K562 (cell line): ENCODE measurements around the gene MMP24OS. TPM values are rescaled to one million over a fixed set of nuclear protein-coding genes. Genes with fewer than 3 reads are reported as not detected.
A peak's percentile ranks its signal among the peaks of the same experiment; 100 is the strongest.

Experiments used
- BRD9 ChIP-seq: fragments of 450-650 bp; IDR thresholded peaks from 2 replicates; pipeline ENCODE4 v1.6.1; 2018; ENCODE audit warnings: low read depth; ENCODE audit not compliant: partially characterized antibody
- CBFA2T3 ChIP-seq: fragments of 450-650 bp; IDR thresholded peaks from 2 replicates; pipeline ENCODE4 v1.6.1; 2017
- CREM ChIP-seq: IDR thresholded peaks from 2 replicates; pipeline ENCODE4 v1.6.1; 2014; ENCODE audit warnings: antibody characterized with exemption, low read depth
- EP300 ChIP-seq: IDR thresholded peaks from 2 replicates; pipeline ENCODE4 v1.6.1; 2012; ENCODE audit warnings: low read length, improper control_type of control experiment
- ETV1 ChIP-seq: fragments of 450-650 bp; conservative IDR thresholded peaks from 2 replicates; pipeline ENCODE4 v1.6.1; 2016; ENCODE audit warnings: missing genetic modification characterization, control low read depth, low read depth, missing compliant biosample characterization
- HSF4 ChIP-seq: fragments of 250-450 bp; sonication (Bioruptor Pico); IDR thresholded peaks from 2 replicates; pipeline ENCODE4 v2.1.2; 2022; ENCODE audit warnings: mild to moderate bottlenecking, moderate library complexity, borderline replicate concordance
- MAFG ChIP-seq: fragments of 450-650 bp; conservative IDR thresholded peaks from 2 replicates; pipeline ENCODE4 v1.6.1; 2016; ENCODE audit warnings: missing genetic modification characterization, missing compliant biosample characterization
- MIER1 ChIP-seq: fragments of 450-650 bp; IDR thresholded peaks from 2 replicates; pipeline ENCODE4 v1.6.1; 2016; ENCODE audit warnings: antibody characterized with exemption, mild to moderate bottlenecking, low read depth
- MYC ChIP-seq, 2 experiments: fragments of 250-450 bp in 1 of 2; sonication (Bioruptor Pico) in 1 of 2; IDR thresholded peaks; 2 replicates each; pipeline versions ENCODE4 v1.5.1 to v1.6.1; 2012 to 2021; ENCODE audit warnings: low read depth in 2 of 2, borderline replicate concordance in 1 of 2, improper control_type of control experiment in 1 of 2, low read length in 1 of 2, mild to moderate bottlenecking in 1 of 2, moderate library complexity in 1 of 2
- NKRF ChIP-seq: fragments of 450-650 bp; IDR thresholded peaks from 2 replicates; pipeline ENCODE4 v1.6.1; 2016; ENCODE audit warnings: borderline replicate concordance
- POLR3A ChIP-seq: IDR thresholded peaks from 2 replicates; pipeline ENCODE4 v1.6.1; 2011; ENCODE audit warnings: borderline replicate concordance, mild to moderate bottlenecking, moderate library complexity; ENCODE audit not compliant: insufficient read length, insufficient read depth; ENCODE audit errors: extremely low read depth
- RCOR1 ChIP-seq, 2 experiments: IDR thresholded peaks; 2 replicates each; pipeline ENCODE4 v1.6.1; 2012; ENCODE audit warnings: low read depth in 2 of 2, low read length in 2 of 2, borderline replicate concordance in 1 of 2, improper control_type of control experiment in 1 of 2
- SOX6 ChIP-seq: fragments of 450-650 bp; IDR thresholded peaks from 2 replicates; pipeline ENCODE4 v1.6.1; 2014; ENCODE audit warnings: mild to moderate bottlenecking
- TAF9B ChIP-seq: fragments of 450-650 bp; IDR thresholded peaks from 2 replicates; pipeline ENCODE4 v1.6.1; 2018; ENCODE audit warnings: mild to moderate bottlenecking; ENCODE audit not compliant: partially characterized antibody
- TSC22D4 ChIP-seq: fragments of 450-650 bp; IDR thresholded peaks from 2 replicates; pipeline ENCODE4 v1.6.1; 2016; ENCODE audit warnings: missing genetic modification characterization, missing biosample characterization, control low read depth
- ZBED1 ChIP-seq: IDR thresholded peaks from 2 replicates; pipeline ENCODE4 v1.6.1; 2014
- ZNF282 ChIP-seq: sonication (generic); formaldehyde crosslinking; IDR thresholded peaks from 2 replicates; pipeline ENCODE4 v1.8.1; 2023; ENCODE audit warnings: missing genetic modification reagents
- polyA plus RNA-seq, 8 experiments: library from polyadenylated mRNA; depleted of rRNA in 4 of 8; stranded (reverse) in 5 of 8; unstranded in 3 of 8; fragments of >200 nt; fragmentation: Nextera tagmentation in 2 of 8; fragmentation: Illumina TruSeq in 1 of 8; extraction: Ambion mirVana in 2 of 8; extraction: Trizol in 1 of 8; gene quantifications; 2 replicates each; pipeline versions ENCODE4 v1.2.1 to v1.2.3, GENCODE V29; 2011 to 2014; ENCODE audit warnings: inconsistent platforms in 1 of 8, missing spikeins in 1 of 8
- total RNA-seq, 7 experiments: library from RNA; depleted of rRNA in 6 of 7; stranded (reverse); fragments of >200 nt in 6 of 7; fragmentation: Illumina TruSeq in 2 of 7; extraction: Trizol in 2 of 7; gene quantifications; 2 replicates each; pipeline versions ENCODE4 v1.2.1 to v1.2.3, GENCODE V29; 2011 to 2021; ENCODE audit warnings: low replicate concordance in 1 of 7
- TF ChIP-seq, protein P1 (sequence below), 2 experiments: IDR thresholded peaks; 2 replicates each; pipeline ENCODE4 v1.6.1; 2011; ENCODE audit warnings: borderline replicate concordance in 1 of 2, control low read depth in 1 of 2, low read depth in 1 of 2, low read length in 1 of 2, mild to moderate bottlenecking in 1 of 2, mixed read lengths in 1 of 2, moderate library complexity in 1 of 2; ENCODE audit not compliant: insufficient read depth in 1 of 2, insufficient read length in 1 of 2, poor library complexity in 1 of 2, severe bottlenecking in 1 of 2; ENCODE audit errors: extremely low read depth in 1 of 2
- TF ChIP-seq, protein P2 (sequence below): fragments of 250-450 bp; sonication (Bioruptor Pico); IDR thresholded peaks from 2 replicates; pipeline ENCODE4 v1.5.0; 2021; ENCODE audit warnings: mild to moderate bottlenecking, borderline replicate concordance
- TF ChIP-seq, protein P3 (sequence below), 2 experiments: fragments of 450-650 bp; IDR thresholded peaks; 2 replicates each; pipeline ENCODE4 v1.6.1; 2018; ENCODE audit warnings: mild to moderate bottlenecking in 2 of 2, low read depth in 1 of 2; ENCODE audit not compliant: partially characterized antibody in 2 of 2

MMP24OS gene
- total and polyA plus RNA-seq, 9 of the 15 experiments (the other 6 are each of a cell fraction or from before 2014, with no cell fraction given) = 0.92 to 41.5 (median 11.4) TPM

- TF ChIP-seq, protein P1, sequence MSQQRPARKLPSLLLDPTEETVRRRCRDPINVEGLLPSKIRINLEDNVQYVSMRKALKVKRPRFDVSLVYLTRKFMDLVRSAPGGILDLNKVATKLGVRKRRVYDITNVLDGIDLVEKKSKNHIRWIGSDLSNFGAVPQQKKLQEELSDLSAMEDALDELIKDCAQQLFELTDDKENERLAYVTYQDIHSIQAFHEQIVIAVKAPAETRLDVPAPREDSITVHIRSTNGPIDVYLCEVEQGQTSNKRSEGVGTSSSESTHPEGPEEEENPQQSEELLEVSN (IDR thresholded peaks at IDR 0.05; ENCODE audit: borderline replicate concordance in 1 of 2, extremely low read depth in 1 of 2, insufficient read depth in 1 of 2, insufficient read length in 1 of 2, low read depth in 1 of 2, low read length in 1 of 2, poor library complexity in 1 of 2, severe bottlenecking in 1 of 2) = no peak
- TF ChIP-seq POLR3A = no peak
- peak; percentile 66 for TF ChIP-seq TAF9B
- no peak for TF ChIP-seq ZBED1
- no peak for TF ChIP-seq NKRF
- no peak for TF ChIP-seq ETV1 (tag)
- no peak for TF ChIP-seq MIER1
- TF ChIP-seq ZNF282 = no peak
- TF ChIP-seq TSC22D4 (tag) = no peak
- peak; percentile 100 for TF ChIP-seq MAFG (tag)
- TF ChIP-seq, protein P2, sequence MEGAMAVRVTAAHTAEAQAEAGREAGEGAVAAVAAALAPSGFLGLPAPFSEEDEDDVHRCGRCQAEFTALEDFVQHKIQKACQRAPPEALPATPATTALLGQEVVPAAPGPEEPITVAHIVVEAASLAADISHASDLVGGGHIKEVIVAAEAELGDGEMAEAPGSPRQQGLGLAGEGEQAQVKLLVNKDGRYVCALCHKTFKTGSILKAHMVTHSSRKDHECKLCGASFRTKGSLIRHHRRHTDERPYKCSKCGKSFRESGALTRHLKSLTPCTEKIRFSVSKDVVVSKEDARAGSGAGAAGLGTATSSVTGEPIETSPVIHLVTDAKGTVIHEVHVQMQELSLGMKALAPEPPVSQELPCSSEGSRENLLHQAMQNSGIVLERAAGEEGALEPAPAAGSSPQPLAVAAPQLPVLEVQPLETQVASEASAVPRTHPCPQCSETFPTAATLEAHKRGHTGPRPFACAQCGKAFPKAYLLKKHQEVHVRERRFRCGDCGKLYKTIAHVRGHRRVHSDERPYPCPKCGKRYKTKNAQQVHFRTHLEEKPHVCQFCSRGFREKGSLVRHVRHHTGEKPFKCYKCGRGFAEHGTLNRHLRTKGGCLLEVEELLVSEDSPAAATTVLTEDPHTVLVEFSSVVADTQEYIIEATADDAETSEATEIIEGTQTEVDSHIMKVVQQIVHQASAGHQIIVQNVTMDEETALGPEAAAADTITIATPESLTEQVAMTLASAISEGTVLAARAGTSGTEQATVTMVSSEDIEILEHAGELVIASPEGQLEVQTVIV (CRISPR knock-in tag) = no peak
- TF ChIP-seq EP300 = 0 out of 2 replicates have a peak, but pooled peaks have one; percentile 11
- TF ChIP-seq BRD9 = peak; percentile 68
- TF ChIP-seq MYC (IDR thresholded peaks at IDR 0.05; ENCODE audit: low read depth, low read length) = no peak
- no peak for TF ChIP-seq MYC (CRISPR knock-in tag; IDR thresholded peaks at IDR 0.05; ENCODE audit: borderline replicate concordance, low read depth)
- TF ChIP-seq CREM = peak; percentile 98
- peak in 1 of 2 experiments; percentile 68; a peak in 2 of 4 replicates for TF ChIP-seq RCOR1 (IDR thresholded peaks at IDR 0.05; ENCODE audit: borderline replicate concordance in 1 of 2, low read depth in 2 of 2, low read length in 2 of 2)
- TF ChIP-seq CBFA2T3 = peak; percentile 46
- no peak for TF ChIP-seq SOX6
- TF ChIP-seq HSF4 (CRISPR knock-in tag) = no peak
- TF ChIP-seq, protein P3, sequence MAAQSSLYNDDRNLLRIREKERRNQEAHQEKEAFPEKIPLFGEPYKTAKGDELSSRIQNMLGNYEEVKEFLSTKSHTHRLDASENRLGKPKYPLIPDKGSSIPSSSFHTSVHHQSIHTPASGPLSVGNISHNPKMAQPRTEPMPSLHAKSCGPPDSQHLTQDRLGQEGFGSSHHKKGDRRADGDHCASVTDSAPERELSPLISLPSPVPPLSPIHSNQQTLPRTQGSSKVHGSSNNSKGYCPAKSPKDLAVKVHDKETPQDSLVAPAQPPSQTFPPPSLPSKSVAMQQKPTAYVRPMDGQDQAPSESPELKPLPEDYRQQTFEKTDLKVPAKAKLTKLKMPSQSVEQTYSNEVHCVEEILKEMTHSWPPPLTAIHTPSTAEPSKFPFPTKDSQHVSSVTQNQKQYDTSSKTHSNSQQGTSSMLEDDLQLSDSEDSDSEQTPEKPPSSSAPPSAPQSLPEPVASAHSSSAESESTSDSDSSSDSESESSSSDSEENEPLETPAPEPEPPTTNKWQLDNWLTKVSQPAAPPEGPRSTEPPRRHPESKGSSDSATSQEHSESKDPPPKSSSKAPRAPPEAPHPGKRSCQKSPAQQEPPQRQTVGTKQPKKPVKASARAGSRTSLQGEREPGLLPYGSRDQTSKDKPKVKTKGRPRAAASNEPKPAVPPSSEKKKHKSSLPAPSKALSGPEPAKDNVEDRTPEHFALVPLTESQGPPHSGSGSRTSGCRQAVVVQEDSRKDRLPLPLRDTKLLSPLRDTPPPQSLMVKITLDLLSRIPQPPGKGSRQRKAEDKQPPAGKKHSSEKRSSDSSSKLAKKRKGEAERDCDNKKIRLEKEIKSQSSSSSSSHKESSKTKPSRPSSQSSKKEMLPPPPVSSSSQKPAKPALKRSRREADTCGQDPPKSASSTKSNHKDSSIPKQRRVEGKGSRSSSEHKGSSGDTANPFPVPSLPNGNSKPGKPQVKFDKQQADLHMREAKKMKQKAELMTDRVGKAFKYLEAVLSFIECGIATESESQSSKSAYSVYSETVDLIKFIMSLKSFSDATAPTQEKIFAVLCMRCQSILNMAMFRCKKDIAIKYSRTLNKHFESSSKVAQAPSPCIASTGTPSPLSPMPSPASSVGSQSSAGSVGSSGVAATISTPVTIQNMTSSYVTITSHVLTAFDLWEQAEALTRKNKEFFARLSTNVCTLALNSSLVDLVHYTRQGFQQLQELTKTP (IDR thresholded peaks at IDR 0.05; ENCODE audit: low read depth in 1 of 2, partially characterized antibody in 2 of 2) = no peak
These were observed 7.8 kb upstream of the MMP24OS start (continued) for GRCh38 chr20:35285806-35286076.
